WI38 (cell line): ENCODE data around the gene PRPSAP1.
"Not testable (repeated sequence)": the region's sequence is repeated elsewhere in the genome, so short reads cannot be mapped to it uniquely, and the experiment has no call there.

Experiments used
- H3K4me3 ChIP-seq: 2 replicates; pipeline ENCODE4 v1.5.1; 2011; ENCODE audit warnings: low read depth, mild to moderate bottlenecking, control low read depth, low read length
- TF ChIP-seq, protein P1 (sequence below): IDR thresholded peaks from 2 replicates; pipeline ENCODE4 v1.5.1; 2012; ENCODE audit warnings: low read depth, mild to moderate bottlenecking, control low read depth, low read length

Gene PRPSAP1

DNA sequence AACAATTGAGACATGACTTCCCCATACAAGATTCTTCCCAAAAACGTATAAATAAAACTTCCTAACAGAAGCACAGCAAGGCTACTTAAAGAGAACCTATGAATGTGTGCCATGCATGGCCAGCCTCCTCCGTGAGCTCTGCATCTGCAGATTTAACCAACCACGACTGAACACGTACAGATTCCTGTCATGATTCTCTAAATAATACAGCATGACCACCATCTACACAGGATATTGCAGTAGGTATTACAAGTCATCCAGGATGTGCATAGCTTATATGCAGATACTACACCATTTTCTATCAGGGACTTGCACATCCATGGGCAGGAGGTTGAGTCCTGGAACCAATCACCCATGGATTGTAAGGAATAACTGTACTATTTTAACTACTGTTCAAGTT lies 44.3 kb downstream of the PRPSAP1 start:
- TF ChIP-seq, protein P1, sequence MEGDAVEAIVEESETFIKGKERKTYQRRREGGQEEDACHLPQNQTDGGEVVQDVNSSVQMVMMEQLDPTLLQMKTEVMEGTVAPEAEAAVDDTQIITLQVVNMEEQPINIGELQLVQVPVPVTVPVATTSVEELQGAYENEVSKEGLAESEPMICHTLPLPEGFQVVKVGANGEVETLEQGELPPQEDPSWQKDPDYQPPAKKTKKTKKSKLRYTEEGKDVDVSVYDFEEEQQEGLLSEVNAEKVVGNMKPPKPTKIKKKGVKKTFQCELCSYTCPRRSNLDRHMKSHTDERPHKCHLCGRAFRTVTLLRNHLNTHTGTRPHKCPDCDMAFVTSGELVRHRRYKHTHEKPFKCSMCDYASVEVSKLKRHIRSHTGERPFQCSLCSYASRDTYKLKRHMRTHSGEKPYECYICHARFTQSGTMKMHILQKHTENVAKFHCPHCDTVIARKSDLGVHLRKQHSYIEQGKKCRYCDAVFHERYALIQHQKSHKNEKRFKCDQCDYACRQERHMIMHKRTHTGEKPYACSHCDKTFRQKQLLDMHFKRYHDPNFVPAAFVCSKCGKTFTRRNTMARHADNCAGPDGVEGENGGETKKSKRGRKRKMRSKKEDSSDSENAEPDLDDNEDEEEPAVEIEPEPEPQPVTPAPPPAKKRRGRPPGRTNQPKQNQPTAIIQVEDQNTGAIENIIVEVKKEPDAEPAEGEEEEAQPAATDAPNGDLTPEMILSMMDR = no peak
- H3K4me3 ChIP-seq = no peak overlapping the region

DNA sequence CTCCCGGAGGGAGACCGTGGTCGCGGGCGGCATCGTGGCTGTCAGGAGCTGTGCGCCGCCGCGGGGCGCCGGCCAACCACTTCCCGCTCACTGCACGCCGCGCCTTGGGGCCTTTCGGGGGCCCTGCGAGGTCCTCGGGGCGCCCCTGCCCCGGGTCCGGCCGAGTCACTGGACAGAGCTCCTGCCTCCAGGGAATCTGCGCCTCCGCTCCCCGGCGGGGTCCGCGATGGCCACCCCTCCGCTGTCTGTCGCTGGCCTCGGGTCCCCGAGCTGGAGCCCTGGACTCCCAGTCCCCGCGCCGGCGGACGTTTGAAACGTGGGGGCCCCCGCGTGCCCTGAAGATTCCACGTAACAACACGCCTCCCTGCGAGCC lies 45.8 kb downstream of the PRPSAP1 start, which contains the start of gene QRICH2:
Gene QRICH2 (minus strand): TSS at position 311 of the 373 bp plus-strand sequence. CDS start 278 bp downstream, at position 33.
- TF ChIP-seq, protein P1 = no peak
- H3K4me3 ChIP-seq = no peak within 1 kb of the TSS

DNA sequence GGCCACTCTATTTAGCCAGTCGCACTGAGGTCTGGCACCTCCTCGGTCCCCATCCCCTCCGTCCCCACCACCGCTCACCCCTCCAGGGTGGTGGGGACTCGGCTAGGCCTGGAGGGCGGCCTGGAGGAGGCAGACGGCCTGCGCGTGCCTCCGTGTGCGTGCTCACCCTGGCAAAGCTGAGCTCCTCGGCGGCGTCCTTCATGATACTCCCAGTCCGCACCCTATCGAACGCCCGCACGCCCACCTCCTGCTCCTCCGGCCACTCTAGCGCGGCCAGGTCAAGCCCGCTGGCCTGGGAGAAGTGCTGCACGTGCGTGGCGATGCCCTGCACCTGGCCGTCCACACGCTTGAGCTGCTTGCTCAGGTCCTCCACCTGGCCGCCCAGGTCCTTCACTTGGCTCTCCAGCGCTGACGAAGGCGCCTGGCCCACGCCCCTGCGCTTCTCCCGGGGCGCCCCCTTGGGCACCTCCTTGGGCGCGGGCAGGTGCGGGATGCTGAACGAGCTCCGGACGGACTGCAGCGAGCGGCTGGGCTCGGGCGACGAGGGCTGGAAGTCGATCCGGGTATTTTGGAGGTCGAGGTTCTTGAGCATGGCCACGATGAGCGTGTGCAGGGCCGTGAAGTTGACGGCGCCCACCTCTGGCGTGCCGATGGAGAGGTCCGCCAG lies 46.3 kb downstream of the PRPSAP1 start:
- H3K4me3 ChIP-seq = no peak overlapping the region
- TF ChIP-seq, protein P1 = no peak

DNA sequence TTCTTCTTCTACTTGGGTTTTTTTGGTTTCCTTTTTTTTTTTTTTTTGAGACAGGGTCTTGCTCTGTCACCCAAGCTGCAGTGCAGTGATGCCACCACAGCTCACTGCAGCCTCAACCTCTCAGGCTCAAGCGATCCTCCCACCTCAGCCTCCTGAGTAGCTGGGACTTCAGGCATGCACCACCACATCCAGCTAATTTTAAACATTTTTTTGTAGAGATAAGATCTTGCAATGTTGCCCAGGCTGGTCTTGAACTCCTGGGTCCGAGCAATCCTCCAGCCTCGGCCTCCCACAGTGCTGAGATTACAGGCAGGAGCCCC lies 48.6 kb downstream of the PRPSAP1 start:
- not testable (repeated sequence) for H3K4me3 ChIP-seq

DNA sequence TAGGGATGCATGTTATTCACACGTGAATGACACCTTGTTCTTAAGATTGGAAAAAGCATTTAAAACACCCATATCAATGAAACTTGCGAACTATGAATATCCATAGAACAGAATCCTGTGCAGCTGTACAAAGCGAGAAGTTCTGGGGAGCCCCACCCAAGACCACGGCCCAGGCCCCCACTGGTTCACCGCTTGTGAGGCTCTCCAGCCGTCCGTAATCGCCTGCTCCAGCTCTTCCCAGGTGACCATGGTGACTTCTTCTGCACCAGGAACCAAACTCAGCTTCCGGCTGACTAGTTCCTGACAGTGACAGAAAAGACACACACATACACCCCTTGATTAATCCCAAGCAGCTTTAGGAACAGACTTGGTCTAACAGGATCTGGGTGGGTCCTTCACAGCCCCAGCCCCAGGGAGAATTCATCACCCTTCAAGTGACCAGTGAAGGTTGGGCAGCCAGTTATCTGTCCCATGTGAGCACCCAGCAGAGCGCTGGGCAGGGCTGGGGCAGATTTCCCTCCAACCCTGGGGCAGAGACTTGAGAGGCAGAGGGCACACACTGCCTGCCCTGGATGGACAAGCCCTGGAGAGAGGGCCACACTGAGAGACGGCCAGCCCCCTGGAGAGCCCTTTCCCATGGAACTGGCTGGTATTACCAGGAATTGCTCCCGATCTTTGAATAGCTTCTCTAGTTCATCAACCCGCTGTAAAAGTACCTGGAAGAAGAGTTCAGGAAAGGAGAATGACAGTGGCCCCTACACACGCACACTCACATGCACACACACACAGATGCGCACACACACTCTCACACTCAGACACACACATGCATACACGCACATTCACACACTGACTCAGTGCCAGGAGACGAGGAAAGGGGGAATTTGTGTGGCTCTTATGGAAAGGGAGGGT lies 49.2 kb downstream of the PRPSAP1 start:
- no peak overlapping the region for H3K4me3 ChIP-seq
- TF ChIP-seq, protein P1 = no peak

DNA sequence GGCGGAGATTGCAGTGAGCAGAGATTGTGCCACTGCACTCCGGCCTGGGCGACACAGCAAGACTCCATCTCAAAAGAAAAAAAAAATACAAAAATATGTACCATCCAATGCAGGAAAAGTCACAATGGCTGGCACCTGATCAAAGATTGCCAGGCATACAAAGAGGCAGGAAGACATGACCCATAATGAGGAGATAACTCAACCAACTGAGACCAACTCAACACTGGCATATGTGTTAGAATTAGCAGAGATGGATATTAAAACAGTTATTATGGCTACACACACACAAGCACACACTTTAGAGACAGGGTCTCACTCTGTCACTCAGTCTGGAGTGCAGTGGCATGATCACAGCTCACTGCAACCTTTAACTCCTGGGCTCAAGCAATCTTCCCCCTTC lies 56.3 kb downstream of the PRPSAP1 start:
- TF ChIP-seq, protein P1 = no peak
- no peak overlapping the region for H3K4me3 ChIP-seq

DNA sequence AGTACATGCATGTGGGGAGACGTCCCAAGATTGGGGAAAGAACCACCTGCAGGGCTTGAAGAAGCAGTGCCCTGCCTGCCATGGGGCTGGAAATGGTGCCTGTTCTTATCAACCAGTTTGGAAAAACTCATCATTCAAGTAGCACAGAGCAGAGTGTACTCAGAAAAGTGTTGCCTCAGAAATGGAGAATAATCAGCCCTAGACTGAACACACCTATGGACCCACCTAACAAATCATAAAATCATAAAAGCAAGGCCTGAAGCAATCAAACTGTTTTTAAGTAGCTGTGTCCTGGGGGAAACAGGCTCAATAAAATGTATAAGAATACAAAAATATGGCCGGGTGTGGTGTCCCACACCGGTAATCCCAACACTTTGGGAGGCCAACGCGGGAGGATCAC lies 56.8 kb downstream of the PRPSAP1 start:
- H3K4me3 ChIP-seq = no peak overlapping the region

More for the DNA sequence above, 56.8 kb downstream of the PRPSAP1 start:
- TF ChIP-seq, protein P1 = no peak
